ENCODE results near the gene ERVFRD-1. TPM values are rescaled to one million over a fixed set of nuclear protein-coding genes. Genes with fewer than 3 reads are reported as not detected.
A peak's percentile ranks its signal among the peaks of the same experiment; 100 is the strongest.

ERVFRD-1 gene
- polyA plus RNA-seq, 2 of the 4 experiments (the other 2 are of a cell fraction) = not detected

GRCh38 chr6:11056871-11057270 is 54.7 kb downstream of the ERVFRD-1 start:
- DNase-seq (ENCODE audit: low read depth in 1 of 2, low spot score in 1 of 2) = no peak
- CTCF ChIA-PET = interaction anchor here (1.3 kb wide), 1 partner anchor 12 kb away, joined by 12 read pairs; no protein-coding TSS in a partner anchor
- Histone ChIP-seq H3K9me3 (no peaks in the 10 kb centered on the region), H3K4me2 (no peak overlapping the region), H3K27ac (no peak overlapping the region), H3K4me3 (no peak overlapping the region), H3K4me1 (peaks cover 18% of the 10 kb centered on the region)
- ATAC-seq = no peak
- WGBS (ENCODE audit: missing lambda C conversion rate) = 88% methylated on average over 1 of the region's 1 CpG
- TF ChIP-seq PHF8 (IDR thresholded peaks at IDR 0.05; ENCODE audit: borderline replicate concordance, low read depth) = no peak
- POLR2A ChIA-PET = no interaction called here
- no peak for FAIRE-seq

- ATAC-seq = no peak
- 11% methylated on average over 4 of the region's 4 CpGs for WGBS (ENCODE audit: missing lambda C conversion rate)
- CTCF ChIA-PET = interaction anchor here (0.6 to 1.4 kb wide), 3 partner anchors 10 to 1163 kb away, joined by 3 to 5 read pairs (median 3); no protein-coding TSS in a partner anchor
Measured at GRCh38 chr6:11055127-11055627, 56.3 kb downstream of the ERVFRD-1 start.

GRCh38 chr6:11054722-11055121 is 56.8 kb downstream of the ERVFRD-1 start:
- Histone ChIP-seq H3K4me2 (peak overlapping the region; percentile 49; the same call in 2 of the 3 replicates), H3K4me1 (peaks cover 18% of the 10 kb centered on the region), H3K9me3 (no peaks in the 10 kb centered on the region), H3K4me3 (no peak overlapping the region), H3K27ac (no peak overlapping the region)
- TF ChIP-seq CHD2 (IDR thresholded peaks at IDR 0.05; ENCODE audit: low read length, partially characterized antibody) (no peak), EHMT2 (IDR thresholded peaks at IDR 0.05; ENCODE audit: low read depth) (no peak)
- FAIRE-seq (no peak), DNase-seq (ENCODE audit: low read depth in 1 of 2, low spot score in 1 of 2) (no peak), ATAC-seq (no peak)
- WGBS (ENCODE audit: missing lambda C conversion rate) = 96% methylated on average over 1 of the region's 1 CpG
- POLR2A ChIA-PET = no interaction called here
- CTCF ChIA-PET = interaction anchor here (1.3 to 1.4 kb wide), 2 partner anchors 10 to 103 kb away, joined by 4 to 5 read pairs; no protein-coding TSS in a partner anchor

More at GRCh38 chr6:11055127-11055627, 56.3 kb downstream of the ERVFRD-1 start:
- DNase-seq (ENCODE audit: low read depth in 1 of 2, low spot score in 1 of 2) (peak in 1 of 2 experiments; percentile 52), FAIRE-seq (no peak)
- TF ChIP-seq HOXB5 (CRISPR knock-in tag; IDR thresholded peaks at IDR 0.05) (peak; percentile 79; the same call in 1 of the 2 replicates), CEBPB (IDR thresholded peaks at IDR 0.05) (peak in 1 of 2 experiments; percentile 32; a peak in 1 of 4 replicates), NR3C1 (IDR thresholded peaks at IDR 0.05) (no peak), FOSL2 (IDR thresholded peaks at IDR 0.05) (no peak), FOSL2 (CRISPR knock-in tag; IDR thresholded peaks at IDR 0.05) (0 out of 2 replicates have a peak, but pooled peaks have one; percentile 43)
- Histone ChIP-seq H3K4me2 (peak overlapping the region; percentile 49), H3K4me1 (peaks cover 18% of the 10 kb centered on the region), H3K9me3 (no peaks in the 10 kb centered on the region), H3K4me3 (no peak overlapping the region), H3K27ac (no peak overlapping the region)
- POLR2A ChIA-PET = no interaction called here

- peaks cover 18% of the 10 kb centered on the region for H3K4me1 ChIP-seq
- TF ChIP-seq NPAS2 (CRISPR knock-in tag; IDR thresholded peaks at IDR 0.05; ENCODE audit: borderline replicate concordance) (no peak), MYC (IDR thresholded peaks at IDR 0.05; ENCODE audit: borderline replicate concordance, low read length) (no peak), CBX2 (IDR thresholded peaks at IDR 0.05; ENCODE audit: borderline replicate concordance, low read depth) (no peak), HOXB5 (CRISPR knock-in tag; IDR thresholded peaks at IDR 0.05) (no peak), ATOH8 (CRISPR knock-in tag; IDR thresholded peaks at IDR 0.05; ENCODE audit: low read depth) (no peak), CHD4 (IDR thresholded peaks at IDR 0.05; ENCODE audit: borderline replicate concordance) (no peak), HES2 (IDR thresholded peaks at IDR 0.05) (no peak), FOSL2 (IDR thresholded peaks at IDR 0.05) (no peak), FOSL2 (CRISPR knock-in tag; IDR thresholded peaks at IDR 0.05) (no peak)
- WGBS (ENCODE audit: missing lambda C conversion rate) = 74% methylated on average over 5 of the region's 5 CpGs
- CTCF ChIA-PET = interaction anchor here (0.6 to 1.5 kb wide), 3 partner anchors 22 to 99 kb away, joined by 3 to 4 read pairs (median 3); no protein-coding TSS in a partner anchor
- FAIRE-seq (no peak), DNase-seq (ENCODE audit: low read depth in 1 of 2, low spot score in 1 of 2) (no peak), ATAC-seq (no peak)
- no peaks in the 10 kb centered on the region for H3K9me3 ChIP-seq
- H3K4me3 ChIP-seq = no peak overlapping the region
- no peak overlapping the region for H3K27ac ChIP-seq
- POLR2A ChIA-PET = no interaction called here
- no peak overlapping the region for H3K4me2 ChIP-seq
Measured at GRCh38 chr6:11053307-11053706, 58.2 kb downstream of the ERVFRD-1 start.

Small RNAs within 50 kb of the gene (small RNA-seq; reads per million reads assigned to genes)
- gene AL136139.1 = 0 reads per million in 6 experiments

Other genes starting within 250 kb of the ERVFRD-1 start
- gene GCM2, start 229.7 kb downstream of the ERVFRD-1 start, polyA plus RNA-seq (2011; rRNA removed) = 0.03 TPM in 1 of 2 replicates, not detected in the other
- not detected in 3 replicates for gene GCM2, start 229.7 kb downstream of the ERVFRD-1 start, polyA plus RNA-seq (2017; fragmentation: RNase III; extraction: RNeasy Plus Mini Kit Qiagen cat#74134 plus additional on column Dnase treatment)
- gene SYCP2L, start 224.7 kb downstream of the ERVFRD-1 start, polyA plus RNA-seq (2011; rRNA removed) = 11.3 and 13.5 TPM in 2 replicates
- gene SYCP2L, start 224.7 kb downstream of the ERVFRD-1 start, polyA plus RNA-seq (2017; fragmentation: RNase III; extraction: RNeasy Plus Mini Kit Qiagen cat#74134 plus additional on column Dnase treatment) = 2.2 to 2.6 TPM (median 2.4 TPM) in 3 replicates
- gene ELOVL2, start 67.4 kb downstream of the ERVFRD-1 start, polyA plus RNA-seq (2011; rRNA removed) = 12.1 and 15.5 TPM in 2 replicates
- 10.6 to 12.4 TPM (median 11.4 TPM) in 3 replicates for gene ELOVL2, start 67.4 kb downstream of the ERVFRD-1 start, polyA plus RNA-seq (2017; fragmentation: RNase III; extraction: RNeasy Plus Mini Kit Qiagen cat#74134 plus additional on column Dnase treatment)
- 11.3 and 12.7 TPM in 2 replicates for gene SMIM13, start 17.9 kb downstream of the ERVFRD-1 start, polyA plus RNA-seq (2011; rRNA removed)
- 12.5 to 12.8 TPM (median 12.7 TPM) in 3 replicates for gene SMIM13, start 17.9 kb downstream of the ERVFRD-1 start, polyA plus RNA-seq (2017; fragmentation: RNase III; extraction: RNeasy Plus Mini Kit Qiagen cat#74134 plus additional on column Dnase treatment)
- 79.6 and 82.5 TPM in 2 replicates for gene NEDD9, start 120.9 kb upstream of the ERVFRD-1 start, polyA plus RNA-seq (2011; rRNA removed)
- 43.6 to 47.9 TPM (median 46.7 TPM) in 3 replicates for gene NEDD9, start 120.9 kb upstream of the ERVFRD-1 start, polyA plus RNA-seq (2017; fragmentation: RNase III; extraction: RNeasy Plus Mini Kit Qiagen cat#74134 plus additional on column Dnase treatment)

Data from A549 (cell line).